Measurements from ENCODE around the gene SMYD4. TPM values are rescaled to one million over a fixed set of nuclear protein-coding genes. Genes with fewer than 3 reads are reported as not detected.
A peak's percentile ranks its signal among the peaks of the same experiment; 100 is the strongest.

Gene SMYD4
- total RNA-seq, 1 donor from 2014 or later = 22.5 TPM

- Mint-ChIP-seq H3K36me3 (no peaks in the 10 kb centered on the region), H3K4me3 (peak overlapping the region; percentile 77), H3K27ac (peak overlapping the region; percentile 74), H3K27me3 (no peaks in the 10 kb centered on the region), H3K4me1 (ENCODE audit: unreplicated experiment) (peaks cover 20% of the 10 kb centered on the region), H3K9me3 (no peaks in the 10 kb centered on the region)
- TF ChIP-seq, protein P1, sequence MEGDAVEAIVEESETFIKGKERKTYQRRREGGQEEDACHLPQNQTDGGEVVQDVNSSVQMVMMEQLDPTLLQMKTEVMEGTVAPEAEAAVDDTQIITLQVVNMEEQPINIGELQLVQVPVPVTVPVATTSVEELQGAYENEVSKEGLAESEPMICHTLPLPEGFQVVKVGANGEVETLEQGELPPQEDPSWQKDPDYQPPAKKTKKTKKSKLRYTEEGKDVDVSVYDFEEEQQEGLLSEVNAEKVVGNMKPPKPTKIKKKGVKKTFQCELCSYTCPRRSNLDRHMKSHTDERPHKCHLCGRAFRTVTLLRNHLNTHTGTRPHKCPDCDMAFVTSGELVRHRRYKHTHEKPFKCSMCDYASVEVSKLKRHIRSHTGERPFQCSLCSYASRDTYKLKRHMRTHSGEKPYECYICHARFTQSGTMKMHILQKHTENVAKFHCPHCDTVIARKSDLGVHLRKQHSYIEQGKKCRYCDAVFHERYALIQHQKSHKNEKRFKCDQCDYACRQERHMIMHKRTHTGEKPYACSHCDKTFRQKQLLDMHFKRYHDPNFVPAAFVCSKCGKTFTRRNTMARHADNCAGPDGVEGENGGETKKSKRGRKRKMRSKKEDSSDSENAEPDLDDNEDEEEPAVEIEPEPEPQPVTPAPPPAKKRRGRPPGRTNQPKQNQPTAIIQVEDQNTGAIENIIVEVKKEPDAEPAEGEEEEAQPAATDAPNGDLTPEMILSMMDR (conservative IDR thresholded peaks at IDR 0.05) = no peak
- no peak for DNase-seq (ENCODE audit: extremely low spot score, unreplicated experiment)
Measured at GRCh38 chr17:1764284-1764683, 65.4 kb downstream of the SMYD4 start.

GRCh38 chr17:1762901-1763898 lies 66.5 kb downstream of the SMYD4 start:
- no peaks in the 10 kb centered on the region for H3K36me3 Mint-ChIP-seq
- DNase-seq (ENCODE audit: extremely low spot score, unreplicated experiment) = no peak
- H3K27me3 Mint-ChIP-seq = no peaks in the 10 kb centered on the region
- TF ChIP-seq, protein P1 (conservative IDR thresholded peaks at IDR 0.05) = no peak
- peak overlapping the region; percentile 74 for H3K27ac Mint-ChIP-seq
- H3K9me3 Mint-ChIP-seq = no peaks in the 10 kb centered on the region
- peak overlapping the region; percentile 92 for H3K4me3 Mint-ChIP-seq
- peaks cover 20% of the 10 kb centered on the region for H3K4me1 Mint-ChIP-seq (ENCODE audit: unreplicated experiment)

DNA sequence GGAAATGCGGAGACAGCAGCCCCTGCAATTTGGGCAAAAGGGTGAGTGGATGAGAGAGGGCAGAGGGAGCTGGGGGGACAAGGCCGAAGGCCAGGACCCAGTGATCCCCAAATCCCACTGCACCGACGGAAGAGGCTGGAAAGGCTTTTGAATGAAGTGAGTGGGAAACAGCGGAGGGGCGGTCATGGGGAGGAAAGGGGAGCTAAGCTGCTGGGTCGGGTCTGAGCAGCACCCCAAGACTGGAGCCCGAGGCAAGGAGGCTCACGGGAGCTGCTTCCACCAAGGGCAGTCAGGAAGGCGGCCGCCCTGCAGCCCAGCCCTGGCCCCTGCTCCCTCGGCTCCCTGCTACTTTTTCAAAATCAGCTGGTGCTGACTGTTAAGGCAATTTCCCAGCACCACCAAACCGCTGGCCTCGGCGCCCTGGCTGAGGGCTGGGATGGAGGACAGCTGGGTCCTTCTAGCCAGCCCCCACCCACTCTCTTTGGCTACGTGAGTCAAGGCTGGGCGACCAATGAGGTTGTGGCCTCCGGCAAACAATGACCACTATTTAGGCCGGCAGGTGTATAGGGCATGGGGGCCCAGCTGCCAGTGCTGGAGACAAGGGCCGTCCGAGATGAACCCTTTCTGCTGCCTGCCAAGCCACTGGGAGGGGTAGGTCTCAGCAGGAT lies 67.3 kb downstream of the SMYD4 start:
- Mint-ChIP-seq H3K4me1 (ENCODE audit: unreplicated experiment) (peaks cover 20% of the 10 kb centered on the region), H3K27ac (peak overlapping the region; percentile 74), H3K36me3 (no peaks in the 10 kb centered on the region), H3K4me3 (peak overlapping the region; percentile 92), H3K27me3 (no peaks in the 10 kb centered on the region), H3K9me3 (no peaks in the 10 kb centered on the region)
- DNase-seq (ENCODE audit: extremely low spot score, unreplicated experiment) = no peak
- TF ChIP-seq, protein P1 (conservative IDR thresholded peaks at IDR 0.05) = no peak

DNA sequence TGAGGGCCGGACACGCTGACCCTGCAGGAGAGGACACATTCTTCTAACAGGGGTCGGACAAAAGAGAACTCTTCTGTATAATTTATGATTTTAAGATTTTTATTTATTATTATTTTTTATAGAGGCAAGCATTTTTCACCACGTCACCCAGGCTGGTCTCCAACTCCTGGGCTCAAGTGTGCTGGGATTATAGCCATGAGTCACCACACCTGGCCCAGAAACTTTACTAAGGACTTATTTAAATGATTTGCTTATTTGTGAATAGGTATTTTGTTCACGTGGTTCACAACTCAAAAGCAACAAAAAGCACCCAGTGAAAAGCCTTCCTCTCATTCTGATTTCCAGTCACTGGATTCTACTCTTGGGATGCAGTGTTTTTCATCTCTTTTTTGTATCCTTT lies 70.2 kb downstream of the SMYD4 start:
- no peak for DNase-seq (ENCODE audit: extremely low spot score, unreplicated experiment)
- TF ChIP-seq, protein P1 (conservative IDR thresholded peaks at IDR 0.05) = no peak
- Mint-ChIP-seq H3K9me3 (no peaks in the 10 kb centered on the region), H3K27me3 (no peaks in the 10 kb centered on the region), H3K36me3 (no peaks in the 10 kb centered on the region), H3K4me1 (ENCODE audit: unreplicated experiment) (peaks cover 28% of the 10 kb centered on the region), H3K27ac (no peak overlapping the region), H3K4me3 (no peak overlapping the region)

GRCh38 chr17:1758807-1759206 lies 70.9 kb downstream of the SMYD4 start:
- no peak for DNase-seq (ENCODE audit: extremely low spot score, unreplicated experiment)
- Mint-ChIP-seq H3K27me3 (no peaks in the 10 kb centered on the region), H3K27ac (no peak overlapping the region), H3K4me3 (peak overlapping the region; percentile 9), H3K9me3 (no peaks in the 10 kb centered on the region), H3K36me3 (no peaks in the 10 kb centered on the region), H3K4me1 (ENCODE audit: unreplicated experiment) (peaks cover 23% of the 10 kb centered on the region)
- TF ChIP-seq, protein P1 (conservative IDR thresholded peaks at IDR 0.05) = no peak
